ENCODE measurements around the gene BCO2.

The BCO2 gene

GRCh38 chr11:112200252-112200651 lies 24.9 kb downstream of the BCO2 start:
- no peak overlapping the region for H3K4me3 ChIP-seq (ENCODE audit: low read depth, low read length)
- TF ChIP-seq CTCF (IDR thresholded peaks at IDR 0.05; ENCODE audit: low read depth, low read length, missing control alignments) = no peak
- no peak for DNase-seq (ENCODE audit: low read depth)

- TF ChIP-seq CTCF (IDR thresholded peaks at IDR 0.05; ENCODE audit: low read depth, low read length, missing control alignments) = no peak
- no peak for DNase-seq (ENCODE audit: low read depth)
- H3K4me3 ChIP-seq (ENCODE audit: low read depth, low read length) = no peak overlapping the region
Measured at GRCh38 chr11:112206071-112206470, 30.8 kb downstream of the BCO2 start.

GRCh38 chr11:112210890-112211289 lies 35.6 kb downstream of the BCO2 start:
- no peak overlapping the region for H3K4me3 ChIP-seq (ENCODE audit: low read depth, low read length)
- no peak for DNase-seq (ENCODE audit: low read depth)
- TF ChIP-seq CTCF (IDR thresholded peaks at IDR 0.05; ENCODE audit: low read depth, low read length, missing control alignments) = no peak

GRCh38 chr11:112211536-112211935 lies 36.2 kb downstream of the BCO2 start:
- no peak for TF ChIP-seq CTCF (IDR thresholded peaks at IDR 0.05; ENCODE audit: low read depth, low read length, missing control alignments)
- no peak for DNase-seq (ENCODE audit: low read depth)
- H3K4me3 ChIP-seq (ENCODE audit: low read depth, low read length) = no peak overlapping the region

- no peak for DNase-seq (ENCODE audit: low read depth)
- no peak overlapping the region for H3K4me3 ChIP-seq (ENCODE audit: low read depth, low read length)
- TF ChIP-seq CTCF (IDR thresholded peaks at IDR 0.05; ENCODE audit: low read depth, low read length, missing control alignments) = no peak
Measured at GRCh38 chr11:112212290-112212689, 37.0 kb downstream of the BCO2 start.

GRCh38 chr11:112212710-112213109 lies 37.4 kb downstream of the BCO2 start:
- no peak for DNase-seq (ENCODE audit: low read depth)
- no peak overlapping the region for H3K4me3 ChIP-seq (ENCODE audit: low read depth, low read length)
- TF ChIP-seq CTCF (IDR thresholded peaks at IDR 0.05; ENCODE audit: low read depth, low read length, missing control alignments) = no peak

GRCh38 chr11:112213753-112214152 lies 38.4 kb downstream of the BCO2 start:
- no peak for TF ChIP-seq CTCF (IDR thresholded peaks at IDR 0.05; ENCODE audit: low read depth, low read length, missing control alignments)
- DNase-seq (ENCODE audit: low read depth) = no peak
- H3K4me3 ChIP-seq (ENCODE audit: low read depth, low read length) = no peak overlapping the region
